ENCODE data around the gene MYPN. TPM values are rescaled to one million over a fixed set of nuclear protein-coding genes. Genes with fewer than 3 reads are reported as not detected.

The MYPN gene
- total RNA-seq, 2 donors from 2014 or later: not detected

- no peaks in the 10 kb centered on the region for H3K9me3 ChIP-seq (ENCODE audit: control insufficient read depth, low read length)
- H3K27ac ChIP-seq (ENCODE audit: low read depth, low read length): no peak overlapping the region
- no peaks in the 10 kb centered on the region for H3K27me3 ChIP-seq (ENCODE audit: control insufficient read depth, insufficient read depth, low read length, poor library complexity, severe bottlenecking)
- Mint-ChIP-seq H3K36me3 (ENCODE audit: low read depth) (no peaks in the 10 kb centered on the region), H3K4me3 (no peak overlapping the region), H3K9me3 (no peaks in the 10 kb centered on the region), H3K4me1 (peaks cover 7% of the 10 kb centered on the region), H3K27ac (no peak overlapping the region), H3K27me3 (ENCODE audit: insufficient read depth) (no peaks in the 10 kb centered on the region)
- 89% methylated on average over 1 of the region's 1 CpG; no CpG with 5 or more reads in 1 of the 2 experiments for whole genome bisulfite sequencing, 2 experiments (ENCODE audit: insufficient coverage in 1 of 2, insufficient read length in 1 of 2)
- H3K4me3 ChIP-seq (ENCODE audit: low read length): no peak overlapping the region
- no peak for DNase-seq
- no peak for TF ChIP-seq CTCF (conservative IDR thresholded peaks at IDR 0.05)
- H3K4me1 ChIP-seq (ENCODE audit: control insufficient read depth, insufficient read depth, low read length): no peaks in the 10 kb centered on the region
- no peak overlapping the region for H3K9ac ChIP-seq (ENCODE audit: extremely low read depth, low read length, poor library complexity, severe bottlenecking)
- no peaks in the 10 kb centered on the region for H3K36me3 ChIP-seq (ENCODE audit: control insufficient read depth, insufficient read depth, low read length)
Measured at GRCh38 chr10:68135362-68135761, 26.1 kb downstream of the MYPN start.

DNA sequence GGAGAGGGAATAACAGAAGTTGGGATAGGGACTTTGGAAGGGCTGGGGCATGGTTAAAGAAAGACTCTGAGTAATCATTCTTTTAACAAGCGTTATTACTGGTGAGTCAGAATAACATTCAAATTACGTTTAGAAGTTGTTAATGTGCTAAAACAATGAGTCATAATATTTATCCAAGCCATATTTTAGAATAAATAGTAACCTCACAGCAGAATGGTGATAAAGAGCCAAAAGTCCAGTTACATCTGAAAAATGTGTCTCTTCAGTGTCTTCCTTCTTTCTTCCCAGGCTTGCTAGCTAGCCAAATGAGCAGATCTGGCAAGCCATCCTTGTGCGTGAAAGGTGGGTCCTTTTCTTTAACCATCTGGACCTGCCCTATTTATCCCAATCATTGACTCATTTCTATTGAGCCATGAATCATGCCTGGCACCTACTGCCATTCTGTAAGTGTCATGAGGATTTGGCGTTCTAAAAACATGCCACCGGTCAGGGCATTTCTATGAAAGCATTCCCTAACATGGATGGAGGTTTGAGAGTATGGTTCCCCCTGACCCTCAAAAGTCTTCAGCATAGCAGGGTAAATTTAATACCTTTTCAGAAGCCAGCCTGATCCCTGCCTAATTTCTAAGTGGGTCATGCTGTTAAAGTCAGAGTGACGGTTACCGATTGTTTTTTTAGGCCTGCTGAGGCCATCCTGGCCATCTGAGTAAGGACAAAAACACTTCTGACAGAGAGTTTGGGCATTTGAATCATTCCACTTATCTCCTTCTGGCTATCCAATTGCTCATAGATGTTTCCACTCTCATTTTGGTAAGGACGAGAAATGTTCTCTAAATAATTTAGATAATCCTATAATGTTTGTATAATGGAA lies 26.9 kb downstream of the MYPN start:
- H3K9me3 ChIP-seq (ENCODE audit: control insufficient read depth, low read length): no peaks in the 10 kb centered on the region
- no peak for TF ChIP-seq CTCF (conservative IDR thresholded peaks at IDR 0.05)
- no peaks in the 10 kb centered on the region for H3K4me1 ChIP-seq (ENCODE audit: control insufficient read depth, insufficient read depth, low read length)
- H3K27ac Mint-ChIP-seq: no peak overlapping the region
- H3K27me3 Mint-ChIP-seq (ENCODE audit: insufficient read depth): no peaks in the 10 kb centered on the region
- no peaks in the 10 kb centered on the region for H3K9me3 Mint-ChIP-seq
- H3K4me1 Mint-ChIP-seq: peaks cover 7% of the 10 kb centered on the region
- 58 to 84% methylated on average over 3 to 7 of the region's 8 CpGs for WGBS, 2 experiments (ENCODE audit: insufficient coverage in 1 of 2, insufficient read length in 1 of 2)
- no peaks in the 10 kb centered on the region for H3K36me3 ChIP-seq (ENCODE audit: control insufficient read depth, insufficient read depth, low read length)
- no peaks in the 10 kb centered on the region for H3K27me3 ChIP-seq (ENCODE audit: control insufficient read depth, insufficient read depth, low read length, poor library complexity, severe bottlenecking)
- no peak overlapping the region for H3K4me3 ChIP-seq (ENCODE audit: low read length)
- no peaks in the 10 kb centered on the region for H3K36me3 Mint-ChIP-seq (ENCODE audit: low read depth)
- no peak overlapping the region for H3K9ac ChIP-seq (ENCODE audit: extremely low read depth, low read length, poor library complexity, severe bottlenecking)
- no peak overlapping the region for H3K4me3 Mint-ChIP-seq
- DNase-seq: peak; percentile 63
- H3K27ac ChIP-seq (ENCODE audit: low read depth, low read length): no peak overlapping the region

DNA sequence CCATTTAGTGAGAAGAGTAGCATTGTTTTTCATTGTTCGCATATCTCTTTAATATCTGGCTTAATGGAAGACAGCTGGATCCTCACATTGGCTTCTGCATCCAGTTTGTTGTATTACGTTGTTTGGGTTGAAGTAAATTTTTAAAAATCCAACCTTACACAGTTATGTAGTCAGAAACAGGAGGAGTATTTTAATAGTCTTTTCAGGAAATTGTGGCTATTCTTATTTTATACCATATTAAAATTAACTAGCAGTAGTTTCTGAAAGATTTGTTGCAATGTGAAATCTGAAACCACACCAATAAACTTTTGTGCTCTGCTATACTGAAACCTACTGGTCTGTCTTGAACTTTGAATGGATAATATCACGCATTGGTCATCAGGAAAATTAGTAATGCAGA lies 27.9 kb downstream of the MYPN start:
- Histone ChIP-seq H3K4me3 (ENCODE audit: low read length) (no peak overlapping the region), H3K27me3 (ENCODE audit: control insufficient read depth, insufficient read depth, low read length, poor library complexity, severe bottlenecking) (no peaks in the 10 kb centered on the region), H3K9me3 (ENCODE audit: control insufficient read depth, low read length) (no peaks in the 10 kb centered on the region), H3K9ac (ENCODE audit: extremely low read depth, low read length, poor library complexity, severe bottlenecking) (no peak overlapping the region), H3K36me3 (ENCODE audit: control insufficient read depth, insufficient read depth, low read length) (no peaks in the 10 kb centered on the region), H3K4me1 (ENCODE audit: control insufficient read depth, insufficient read depth, low read length) (no peaks in the 10 kb centered on the region), H3K27ac (ENCODE audit: low read depth, low read length) (no peak overlapping the region)
- H3K36me3 Mint-ChIP-seq (ENCODE audit: low read depth): no peaks in the 10 kb centered on the region
- no peaks in the 10 kb centered on the region for H3K9me3 Mint-ChIP-seq
- TF ChIP-seq CTCF (conservative IDR thresholded peaks at IDR 0.05): no peak
- peaks cover 7% of the 10 kb centered on the region for H3K4me1 Mint-ChIP-seq
- no peak overlapping the region for H3K4me3 Mint-ChIP-seq
- no peak overlapping the region for H3K27ac Mint-ChIP-seq
- WGBS, 2 experiments (ENCODE audit: insufficient coverage in 1 of 2, insufficient read length in 1 of 2): 100% methylated on average over 1 of the region's 3 CpGs; no CpG with 5 or more reads in 1 of the 2 experiments
- no peak for DNase-seq
- no peaks in the 10 kb centered on the region for H3K27me3 Mint-ChIP-seq (ENCODE audit: insufficient read depth)
